Left ventricle myocardium inferior (tissue), 1 donor: ENCODE measurements around the gene ESM1. TPM values are rescaled to one million over a fixed set of nuclear protein-coding genes. Genes with fewer than 3 reads are reported as not detected.
A peak's percentile ranks its signal among the peaks of the same experiment; 100 is the strongest.

Experiments used
- DNase-seq: peaks from one replicate; pipeline ENCODE4 v3.0.0-alpha.2; 2020
- H3K27ac ChIP-seq: fragments of 200-600 bp; replicated peaks from 2 replicates; pipeline ENCODE4 v1.8.0; 2021
- H3K27me3 ChIP-seq: fragments of 200-600 bp; 2 replicates; pipeline ENCODE4 v1.8.0; 2021; ENCODE audit warnings: low read depth
- H3K36me3 ChIP-seq: fragments of 200-600 bp; 2 replicates; pipeline ENCODE4 v1.8.0; 2021
- H3K4me1 ChIP-seq: fragments of 200-600 bp; 2 replicates; pipeline ENCODE4 v1.8.0; 2021
- H3K4me3 ChIP-seq: fragments of 200-600 bp; 2 replicates; pipeline ENCODE4 v1.8.0; 2021; ENCODE audit warnings: mild to moderate bottlenecking, moderate library complexity
- H3K9me3 ChIP-seq: fragments of 200-600 bp; replicated peaks from 2 replicates; pipeline ENCODE4 v1.8.0; 2021
- intact Hi-C: fragments of 100-400 bp; cut with micrococcal nuclease; formaldehyde crosslinking; loops from one replicate; pipeline ENCODE4 v1.11.0; 2022
- total RNA-seq: library from RNA; stranded (reverse); fragmentation: NEBNext Ultra II Directional; extraction: Animal tissue kit (Norgen Biotek cat#: 25700); gene quantifications from one replicate; pipeline ENCODE4 v1.2.1, GENCODE V29; 2021
- TF ChIP-seq, protein P1 (sequence below): fragments of 200-600 bp; IDR thresholded peaks from 2 replicates; pipeline ENCODE4 v1.8.0; 2021; ENCODE audit warnings: antibody characterized with exemption, mild to moderate bottlenecking, borderline replicate concordance
- donor health status: DM: no; HTN: yes; CAD: no; lungs with severe emphysema.

The ESM1 gene
- total RNA-seq, 1 donor from 2014 or later: 1.2 TPM

DNA sequence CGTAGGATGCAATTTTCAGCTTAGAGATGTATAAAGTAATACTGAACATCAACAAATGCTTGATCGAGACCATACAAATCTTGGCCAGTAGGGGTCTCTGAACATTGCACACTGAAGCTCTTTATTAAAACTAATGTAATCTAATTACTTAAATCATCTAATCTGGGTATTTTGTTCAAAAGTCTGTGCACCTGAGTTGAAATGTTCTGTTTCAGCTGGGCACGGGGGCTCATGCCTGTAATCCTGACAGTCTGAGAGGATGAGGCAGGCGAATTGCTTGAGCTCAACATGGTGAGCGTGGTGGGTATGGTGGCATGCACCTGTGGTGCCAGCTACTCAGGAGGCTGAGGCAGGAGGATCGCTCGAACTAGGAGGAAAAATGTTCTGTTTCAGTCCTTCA lies 41.0 kb downstream of the ESM1 start:
- Histone ChIP-seq H3K9me3 (no peaks in the 10 kb centered on the region), H3K27me3 (peaks cover 20% of the 10 kb centered on the region), H3K36me3 (no peaks in the 10 kb centered on the region), H3K4me3 (no peak overlapping the region), H3K27ac (no peak overlapping the region), H3K4me1 (no peaks in the 10 kb centered on the region)
- TF ChIP-seq, protein P1, sequence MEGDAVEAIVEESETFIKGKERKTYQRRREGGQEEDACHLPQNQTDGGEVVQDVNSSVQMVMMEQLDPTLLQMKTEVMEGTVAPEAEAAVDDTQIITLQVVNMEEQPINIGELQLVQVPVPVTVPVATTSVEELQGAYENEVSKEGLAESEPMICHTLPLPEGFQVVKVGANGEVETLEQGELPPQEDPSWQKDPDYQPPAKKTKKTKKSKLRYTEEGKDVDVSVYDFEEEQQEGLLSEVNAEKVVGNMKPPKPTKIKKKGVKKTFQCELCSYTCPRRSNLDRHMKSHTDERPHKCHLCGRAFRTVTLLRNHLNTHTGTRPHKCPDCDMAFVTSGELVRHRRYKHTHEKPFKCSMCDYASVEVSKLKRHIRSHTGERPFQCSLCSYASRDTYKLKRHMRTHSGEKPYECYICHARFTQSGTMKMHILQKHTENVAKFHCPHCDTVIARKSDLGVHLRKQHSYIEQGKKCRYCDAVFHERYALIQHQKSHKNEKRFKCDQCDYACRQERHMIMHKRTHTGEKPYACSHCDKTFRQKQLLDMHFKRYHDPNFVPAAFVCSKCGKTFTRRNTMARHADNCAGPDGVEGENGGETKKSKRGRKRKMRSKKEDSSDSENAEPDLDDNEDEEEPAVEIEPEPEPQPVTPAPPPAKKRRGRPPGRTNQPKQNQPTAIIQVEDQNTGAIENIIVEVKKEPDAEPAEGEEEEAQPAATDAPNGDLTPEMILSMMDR: peak; percentile 76
- intact Hi-C loops: loop anchor here (10.0 kb wide), 1 partner anchor 200 kb away; no protein-coding TSS in a partner anchor
- no peak for DNase-seq

DNA sequence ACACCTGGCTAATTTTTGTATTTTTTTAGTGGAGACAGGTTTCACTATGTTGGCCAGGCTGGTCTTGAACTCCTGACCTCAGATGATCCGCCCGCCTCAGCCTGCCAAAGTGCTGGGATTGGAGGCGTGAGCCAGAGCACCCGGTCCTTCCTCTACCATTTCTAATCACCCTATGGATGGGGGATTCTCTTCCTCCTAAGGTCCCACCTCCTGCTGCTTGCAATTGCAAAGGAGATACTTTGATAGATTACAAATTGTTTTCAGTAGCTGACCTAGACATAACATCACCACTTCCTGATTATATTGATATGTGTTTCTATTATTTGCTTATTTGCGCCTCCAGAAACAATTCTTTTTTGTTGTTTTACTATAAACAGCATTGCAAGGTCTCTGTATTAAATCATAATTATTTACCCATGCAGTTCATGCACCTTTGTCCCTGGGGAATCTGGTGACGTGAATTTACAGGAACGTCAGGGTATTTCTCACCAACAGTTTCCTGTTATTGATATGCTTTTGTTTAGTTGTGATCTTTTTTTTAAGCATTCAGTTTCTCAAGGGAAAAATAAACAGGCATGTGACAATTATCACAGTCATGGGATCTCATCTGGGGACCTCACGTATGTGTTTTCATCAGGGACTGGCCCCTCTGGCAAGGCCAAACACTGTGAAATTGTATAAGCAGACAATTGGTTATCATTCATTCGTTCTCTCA lies 43.2 kb downstream of the ESM1 start:
- intact Hi-C loops: loop anchor here (10.0 kb wide), 1 partner anchor 203 kb away; no protein-coding TSS in a partner anchor
- DNase-seq: no peak
- Histone ChIP-seq H3K36me3 (no peaks in the 10 kb centered on the region), H3K27ac (no peak overlapping the region), H3K27me3 (peaks cover 28% of the 10 kb centered on the region), H3K4me3 (no peak overlapping the region), H3K4me1 (no peaks in the 10 kb centered on the region), H3K9me3 (no peaks in the 10 kb centered on the region)
- TF ChIP-seq, protein P1: no peak

DNA sequence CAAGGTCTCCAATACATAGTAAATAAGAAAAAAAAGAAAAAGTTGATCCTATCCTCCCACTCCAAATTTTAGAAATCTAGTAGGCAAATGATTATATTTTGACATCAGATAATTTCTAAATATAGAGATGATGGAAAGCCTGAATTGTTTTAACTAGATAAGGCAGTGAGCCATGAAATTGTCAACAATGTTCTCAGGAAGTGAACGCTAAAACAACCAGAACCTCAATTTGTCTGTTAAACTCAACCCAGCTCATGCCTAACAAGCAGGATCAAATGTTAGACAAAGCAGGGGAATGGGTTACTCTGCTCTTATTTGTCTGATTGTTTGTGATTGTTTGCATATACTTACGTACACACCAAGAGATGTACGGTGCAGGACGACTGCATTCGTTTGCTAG lies 49.2 kb downstream of the ESM1 start:
- DNase-seq: no peak
- Histone ChIP-seq H3K9me3 (no peaks in the 10 kb centered on the region), H3K4me1 (no peaks in the 10 kb centered on the region), H3K36me3 (no peaks in the 10 kb centered on the region), H3K27ac (no peak overlapping the region), H3K27me3 (peaks cover 55% of the 10 kb centered on the region), H3K4me3 (no peak overlapping the region)
- TF ChIP-seq, protein P1: no peak
- intact Hi-C loops: no loop called here

DNA sequence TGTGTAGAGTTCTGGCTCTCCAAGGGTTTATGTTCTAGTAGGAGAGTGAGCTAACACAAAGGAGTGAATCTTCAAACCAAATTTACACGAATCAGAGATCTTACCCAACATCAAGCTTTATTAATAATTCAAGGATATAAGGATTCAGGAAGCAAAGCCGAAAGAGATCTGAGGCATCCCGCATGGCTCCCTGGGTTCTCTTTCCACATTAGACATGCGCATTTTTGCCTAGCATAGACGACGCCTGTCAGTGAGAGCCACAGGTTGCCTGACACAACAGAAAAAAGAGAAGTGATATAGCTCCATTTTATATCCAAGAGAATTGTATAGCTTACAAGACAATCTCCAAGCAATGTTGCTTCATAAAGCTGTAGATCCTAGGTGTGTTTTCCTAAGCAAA lies 52.6 kb downstream of the ESM1 start:
- Histone ChIP-seq H3K36me3 (no peaks in the 10 kb centered on the region), H3K9me3 (no peaks in the 10 kb centered on the region), H3K4me1 (no peaks in the 10 kb centered on the region), H3K27me3 (peaks cover 80% of the 10 kb centered on the region), H3K4me3 (no peak overlapping the region), H3K27ac (no peak overlapping the region)
- no peak for DNase-seq
- TF ChIP-seq, protein P1: no peak
- intact Hi-C loops: no loop called here

DNA sequence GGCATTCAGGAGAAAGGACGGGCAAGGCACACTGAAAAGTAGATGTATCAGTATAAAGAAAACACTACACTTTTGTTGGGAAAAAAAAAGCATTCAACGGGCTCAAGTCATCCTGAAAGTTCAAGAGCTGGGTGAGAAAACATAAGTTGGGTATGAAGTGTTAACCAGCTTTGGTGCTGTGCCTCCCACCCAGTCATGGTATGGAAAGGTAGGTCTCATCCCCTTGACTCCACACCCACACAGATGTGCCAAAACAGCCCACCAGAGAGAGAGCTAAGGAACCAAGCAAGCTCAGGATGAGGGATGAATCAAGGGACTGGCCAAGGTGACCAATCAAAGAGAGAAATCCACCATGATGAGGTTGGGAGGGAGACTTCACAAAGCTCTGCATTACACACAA lies 54.7 kb downstream of the ESM1 start:
- Histone ChIP-seq H3K4me3 (no peak overlapping the region), H3K27ac (no peak overlapping the region), H3K36me3 (no peaks in the 10 kb centered on the region), H3K9me3 (peaks cover 9% of the 10 kb centered on the region), H3K27me3 (peaks cover 63% of the 10 kb centered on the region), H3K4me1 (no peaks in the 10 kb centered on the region)
- DNase-seq: no peak
- intact Hi-C loops: no loop called here
- TF ChIP-seq, protein P1: no peak

Other genes with a start within 250 kb of the ESM1 start
- 0.27 TPM for gene GZMK, start 38.7 kb upstream of the ESM1 start, total RNA-seq
- 1.5 TPM for gene GZMA, start 117.1 kb upstream of the ESM1 start, total RNA-seq
- 9.8 TPM for gene GPX8, start 174.6 kb upstream of the ESM1 start, total RNA-seq
- not detected for gene CDC20B, start 187.6 kb upstream of the ESM1 start, total RNA-seq
- not detected for gene MCIDAS, start 241.7 kb upstream of the ESM1 start, total RNA-seq
- not detected for gene CCNO, start 248.0 kb upstream of the ESM1 start, total RNA-seq